ENCODE data around the gene ADCY2.

ADCY2 gene

GRCh38 chr5:7751874-7752273, 355.9 kb downstream of the ADCY2 start:
- no peak for DNase-seq

GRCh38 chr5:7753181-7753580, 357.2 kb downstream of the ADCY2 start:
- H3K27ac Mint-ChIP-seq, result no peak overlapping the region
- H3K27me3 Mint-ChIP-seq, result peaks cover 14 to 23% of the 10 kb centered on the region in 2 donors
- H3K4me3 Mint-ChIP-seq, result no peak overlapping the region
- no peaks in the 10 kb centered on the region for H3K9me3 Mint-ChIP-seq
- no peaks in the 10 kb centered on the region for H3K4me1 Mint-ChIP-seq (ENCODE audit: low read depth in 2 of 2)
- H3K36me3 Mint-ChIP-seq (ENCODE audit: insufficient read depth), result no peaks in the 10 kb centered on the region
- no peak for ATAC-seq (replicated peaks)
- DNase-seq, result no peak

More at GRCh38 chr5:7751874-7752273, 355.9 kb downstream of the ADCY2 start:
- Mint-ChIP-seq H3K9me3 (no peaks in the 10 kb centered on the region), H3K27ac (no peak overlapping the region), H3K36me3 (ENCODE audit: insufficient read depth) (no peaks in the 10 kb centered on the region), H3K27me3 (peaks cover 11 to 28% of the 10 kb centered on the region in 2 donors), H3K4me3 (no peak overlapping the region), H3K4me1 (ENCODE audit: low read depth in 2 of 2) (no peaks in the 10 kb centered on the region)
- no peak for ATAC-seq (replicated peaks)

GRCh38 chr5:7753596-7753995, 357.7 kb downstream of the ADCY2 start:
- H3K4me3 Mint-ChIP-seq, result no peak overlapping the region
- ATAC-seq (replicated peaks) (no peak), DNase-seq (no peak)
- no peak overlapping the region for H3K27ac Mint-ChIP-seq
- H3K36me3 Mint-ChIP-seq (ENCODE audit: insufficient read depth), result no peaks in the 10 kb centered on the region
- no peaks in the 10 kb centered on the region for H3K9me3 Mint-ChIP-seq
- H3K27me3 Mint-ChIP-seq, result peaks cover 18 to 27% of the 10 kb centered on the region in 2 donors
- no peaks in the 10 kb centered on the region for H3K4me1 Mint-ChIP-seq (ENCODE audit: low read depth in 2 of 2)

GRCh38 chr5:7754490-7754889, 358.6 kb downstream of the ADCY2 start:
- no peaks in the 10 kb centered on the region for H3K36me3 Mint-ChIP-seq (ENCODE audit: insufficient read depth)
- ATAC-seq (replicated peaks), result no peak
- no peaks in the 10 kb centered on the region for H3K9me3 Mint-ChIP-seq

GRCh38 chr5:7754997-7755596, 359.2 kb downstream of the ADCY2 start:
- no peaks in the 10 kb centered on the region for H3K9me3 Mint-ChIP-seq
- H3K27ac Mint-ChIP-seq, result no peak overlapping the region
- H3K4me1 Mint-ChIP-seq (ENCODE audit: low read depth in 2 of 2), result no peaks in the 10 kb centered on the region
- no peak overlapping the region for H3K4me3 Mint-ChIP-seq
- ATAC-seq (replicated peaks) (no peak), DNase-seq (no peak)
- H3K27me3 Mint-ChIP-seq, result peaks cover 24 to 28% of the 10 kb centered on the region in 2 donors
- no peaks in the 10 kb centered on the region for H3K36me3 Mint-ChIP-seq (ENCODE audit: insufficient read depth)

More at GRCh38 chr5:7754490-7754889, 358.6 kb downstream of the ADCY2 start:
- no peak overlapping the region for H3K4me3 Mint-ChIP-seq
- H3K27me3 Mint-ChIP-seq, result peaks cover 24 to 28% of the 10 kb centered on the region in 2 donors
- H3K4me1 Mint-ChIP-seq (ENCODE audit: low read depth in 2 of 2), result no peaks in the 10 kb centered on the region
- H3K27ac Mint-ChIP-seq, result no peak overlapping the region
- no peak for DNase-seq

GRCh38 chr5:7755958-7756357, 360.0 kb downstream of the ADCY2 start:
- no peaks in the 10 kb centered on the region for H3K36me3 Mint-ChIP-seq (ENCODE audit: insufficient read depth)
- DNase-seq, result no peak
- H3K4me1 Mint-ChIP-seq (ENCODE audit: low read depth in 2 of 2), result no peaks in the 10 kb centered on the region
- no peak overlapping the region for H3K27ac Mint-ChIP-seq
- H3K9me3 Mint-ChIP-seq, result no peaks in the 10 kb centered on the region
- ATAC-seq (replicated peaks), result no peak
- H3K27me3 Mint-ChIP-seq, result peaks cover 24 to 28% of the 10 kb centered on the region in 2 donors
- no peak overlapping the region for H3K4me3 Mint-ChIP-seq

GRCh38 chr5:7756453-7756852, 360.5 kb downstream of the ADCY2 start:
- H3K27ac Mint-ChIP-seq, result no peak overlapping the region
- H3K4me1 Mint-ChIP-seq (ENCODE audit: low read depth in 2 of 2), result no peaks in the 10 kb centered on the region
- peaks cover 24 to 28% of the 10 kb centered on the region in 2 donors for H3K27me3 Mint-ChIP-seq
- H3K36me3 Mint-ChIP-seq (ENCODE audit: insufficient read depth), result no peaks in the 10 kb centered on the region
- DNase-seq (no peak), ATAC-seq (replicated peaks) (no peak)
- no peak overlapping the region for H3K4me3 Mint-ChIP-seq
- no peaks in the 10 kb centered on the region for H3K9me3 Mint-ChIP-seq

- H3K9me3 Mint-ChIP-seq, result no peaks in the 10 kb centered on the region
- H3K4me3 Mint-ChIP-seq, result no peak overlapping the region
- H3K27ac Mint-ChIP-seq, result no peak overlapping the region
- no peak for DNase-seq
- no peaks in the 10 kb centered on the region for H3K36me3 Mint-ChIP-seq (ENCODE audit: insufficient read depth)
- no peaks in the 10 kb centered on the region for H3K4me1 Mint-ChIP-seq (ENCODE audit: low read depth in 2 of 2)
- H3K27me3 Mint-ChIP-seq, result peaks cover 16 to 36% of the 10 kb centered on the region in 2 donors
- ATAC-seq (replicated peaks), result no peak
These were observed 363.4 kb downstream of the ADCY2 start for GRCh38 chr5:7759257-7759871.

GRCh38 chr5:7759951-7760580, 364.1 kb downstream of the ADCY2 start:
- DNase-seq, result no peak
- Mint-ChIP-seq H3K36me3 (ENCODE audit: insufficient read depth) (no peaks in the 10 kb centered on the region), H3K4me3 (no peak overlapping the region), H3K9me3 (no peaks in the 10 kb centered on the region), H3K27ac (no peak overlapping the region), H3K4me1 (ENCODE audit: low read depth in 2 of 2) (no peaks in the 10 kb centered on the region), H3K27me3 (peaks cover 14 to 38% of the 10 kb centered on the region in 2 donors)
- ATAC-seq (replicated peaks), result no peak

- Mint-ChIP-seq H3K9me3 (no peaks in the 10 kb centered on the region), H3K27ac (no peak overlapping the region), H3K4me3 (no peak overlapping the region), H3K4me1 (ENCODE audit: low read depth in 2 of 2) (no peaks in the 10 kb centered on the region), H3K27me3 (peaks cover 13 to 38% of the 10 kb centered on the region in 2 donors), H3K36me3 (ENCODE audit: insufficient read depth) (no peaks in the 10 kb centered on the region)
- no peak for ATAC-seq (replicated peaks)
- no peak for DNase-seq
These were observed 366.3 kb downstream of the ADCY2 start for GRCh38 chr5:7762267-7762666.

- no peak overlapping the region for H3K4me3 Mint-ChIP-seq
- H3K9me3 Mint-ChIP-seq, result no peaks in the 10 kb centered on the region
- ATAC-seq (replicated peaks) (no peak), DNase-seq (no peak)
- no peaks in the 10 kb centered on the region for H3K4me1 Mint-ChIP-seq (ENCODE audit: low read depth in 2 of 2)
- H3K36me3 Mint-ChIP-seq (ENCODE audit: insufficient read depth), result no peaks in the 10 kb centered on the region
- H3K27me3 Mint-ChIP-seq, result peaks cover 7 to 35% of the 10 kb centered on the region in 2 donors
- no peak overlapping the region for H3K27ac Mint-ChIP-seq
These were observed 367.7 kb downstream of the ADCY2 start for GRCh38 chr5:7763621-7764072.

- ATAC-seq (replicated peaks), result no peak
- H3K36me3 Mint-ChIP-seq (ENCODE audit: insufficient read depth), result no peaks in the 10 kb centered on the region
- DNase-seq, result no peak
- no peaks in the 10 kb centered on the region for H3K4me1 Mint-ChIP-seq (ENCODE audit: low read depth in 2 of 2)
- no peak overlapping the region for H3K27ac Mint-ChIP-seq
- no peak overlapping the region for H3K4me3 Mint-ChIP-seq
- peaks cover 6 to 29% of the 10 kb centered on the region in 2 donors for H3K27me3 Mint-ChIP-seq
- no peaks in the 10 kb centered on the region for H3K9me3 Mint-ChIP-seq
These were observed 368.5 kb downstream of the ADCY2 start for GRCh38 chr5:7764452-7764851.

GRCh38 chr5:7770436-7770835, 374.5 kb downstream of the ADCY2 start:
- H3K4me1 Mint-ChIP-seq (ENCODE audit: low read depth in 2 of 2), result no peaks in the 10 kb centered on the region
- DNase-seq, result no peak
- H3K27ac Mint-ChIP-seq, result no peak overlapping the region
- no peak overlapping the region for H3K4me3 Mint-ChIP-seq
- no peaks in the 10 kb centered on the region for H3K36me3 Mint-ChIP-seq (ENCODE audit: insufficient read depth)
- H3K27me3 Mint-ChIP-seq, result peaks cover 6 to 27% of the 10 kb centered on the region in 2 donors
- no peaks in the 10 kb centered on the region for H3K9me3 Mint-ChIP-seq
- ATAC-seq (replicated peaks), result no peak

- Mint-ChIP-seq H3K4me1 (ENCODE audit: low read depth in 2 of 2) (no peaks in the 10 kb centered on the region), H3K36me3 (ENCODE audit: insufficient read depth) (no peaks in the 10 kb centered on the region), H3K27me3 (peaks cover 11 to 32% of the 10 kb centered on the region in 2 donors), H3K27ac (no peak overlapping the region), H3K4me3 (no peak overlapping the region), H3K9me3 (peaks cover 0 to 1% of the 10 kb centered on the region in 2 donors)
- ATAC-seq (replicated peaks) (no peak), DNase-seq (no peak)
These were observed 376.2 kb downstream of the ADCY2 start for GRCh38 chr5:7772141-7772540.

Data from effector memory CD8-positive, alpha-beta T cell (primary cell).